Aorta (tissue), 5 donors: ENCODE measurements around the gene BOD1L1. TPM values are rescaled to one million over a fixed set of nuclear protein-coding genes. Genes with fewer than 3 reads are reported as not detected.
A peak's percentile ranks its signal among the peaks of the same experiment; 100 is the strongest.

Experiments used
- ATAC-seq: fragments of 200-7000 bp; cut with Tn5 transposase; one replicate; pipeline ENCODE4 v1.9.1; 2022; ENCODE audit warnings: moderate library complexity; ENCODE audit not compliant: low FRiP score
- DNase-seq, 2 donors: peaks; one replicate each; pipeline ENCODE4 v3.0.0-alpha.2; 2020
- H3K27ac ChIP-seq, 2 donors: one replicate each; pipeline ENCODE4 v1.5.1; 2013; ENCODE audit warnings: low read length in 2 of 2, mild to moderate bottlenecking in 2 of 2, moderate library complexity in 2 of 2, control low read depth in 1 of 2, inconsistent platforms in 1 of 2, low read depth in 1 of 2
- H3K27me3 ChIP-seq, 2 donors: one replicate each; pipeline ENCODE4 v1.6.1; 2013; ENCODE audit warnings: control low read depth in 1 of 2, low read length in 1 of 2, mild to moderate bottlenecking in 1 of 2, moderate library complexity in 1 of 2; ENCODE audit not compliant: insufficient read depth in 2 of 2, control insufficient read depth in 1 of 2
- H3K36me3 ChIP-seq, 2 donors: one replicate each; pipeline ENCODE4 v1.6.1; 2013; ENCODE audit warnings: control low read depth in 1 of 2, low read length in 1 of 2, mild to moderate bottlenecking in 1 of 2; ENCODE audit not compliant: insufficient read depth in 2 of 2, control insufficient read depth in 1 of 2
- H3K4me1 ChIP-seq, 2 donors: one replicate each; pipeline ENCODE4 v1.6.1; 2013; ENCODE audit warnings: low read length in 2 of 2, control low read depth in 1 of 2, mild to moderate bottlenecking in 1 of 2, moderate library complexity in 1 of 2; ENCODE audit not compliant: insufficient read depth in 2 of 2, control insufficient read depth in 1 of 2
- H3K4me3 ChIP-seq, 2 donors: one replicate each; pipeline ENCODE4 v1.5.1; 2013; ENCODE audit warnings: low read length in 2 of 2, control low read depth in 1 of 2, mild to moderate bottlenecking in 1 of 2
- H3K9me3 ChIP-seq: one replicate; pipeline ENCODE4 v1.6.1; 2013; ENCODE audit warnings: mild to moderate bottlenecking, low read length; ENCODE audit not compliant: control insufficient read depth
- WGBS, 2 donors: extraction: QIAGEN DNeasy Blood & Tissue Kit; methylation state at CpG; one replicate each; pipeline ENCODE4 v1.1.7; 2013; 5-methylcytosine and 5-hydroxymethylcytosine counted together
- intact Hi-C, 2 donors: fragments of 100-400 bp; cut with DNase I; formaldehyde crosslinking; loops; one replicate each; pipeline versions ENCODE4 v1.14.2 to v1.15.0; 2022
- long read RNA-seq, 2 donors: library from polyadenylated mRNA; unstranded; transcript quantifications; one replicate each; pipeline ENCODE4 v2.0.0, GENCODE V29; 2020 to 2021
- polyA plus RNA-seq, 2 donors: library from polyadenylated mRNA; stranded (reverse); fragments of 200-250 nt; gene quantifications; one replicate each; pipeline ENCODE4 v1.2.3, GENCODE V29; 2013
- total RNA-seq, 2 donors: library from RNA; stranded (reverse); fragmentation: NEBNext Ultra II Directional; extraction: Animal tissue kit (Norgen Biotek cat#: 25700); gene quantifications; one replicate each; pipeline ENCODE4 v1.2.1, GENCODE V29; 2021
- donor health status: healthy with polysubstance abuse.
- donor health status: Bipolar disorder and iron deficiency.
- donor health status: DM: no; HTN: no; CAD: no.
- donor health status: DM: no; HTN: no; CAD: no.
- donor health status: DM: yes; HTN: yes; CAD: no.

The BOD1L1 gene
- total RNA-seq (10 to 100 TPM; 42.5 to 52.6 TPM), polyA plus RNA-seq (10 to 100 TPM in 1 of 2 donors, 1 to 10 TPM in 1; 7.6 to 17.0 TPM)
- long read RNA-seq, donor 1, partial matches to known transcripts: 7 of 11 reads
- long read RNA-seq, donor 1, other reads (novel, unspliced or antisense): 4 of 11 reads
- long read RNA-seq, donor 2, partial matches to known transcripts: 36 of 46 reads
- long read RNA-seq, donor 2, other reads (novel, unspliced or antisense): 10 of 46 reads

DNA sequence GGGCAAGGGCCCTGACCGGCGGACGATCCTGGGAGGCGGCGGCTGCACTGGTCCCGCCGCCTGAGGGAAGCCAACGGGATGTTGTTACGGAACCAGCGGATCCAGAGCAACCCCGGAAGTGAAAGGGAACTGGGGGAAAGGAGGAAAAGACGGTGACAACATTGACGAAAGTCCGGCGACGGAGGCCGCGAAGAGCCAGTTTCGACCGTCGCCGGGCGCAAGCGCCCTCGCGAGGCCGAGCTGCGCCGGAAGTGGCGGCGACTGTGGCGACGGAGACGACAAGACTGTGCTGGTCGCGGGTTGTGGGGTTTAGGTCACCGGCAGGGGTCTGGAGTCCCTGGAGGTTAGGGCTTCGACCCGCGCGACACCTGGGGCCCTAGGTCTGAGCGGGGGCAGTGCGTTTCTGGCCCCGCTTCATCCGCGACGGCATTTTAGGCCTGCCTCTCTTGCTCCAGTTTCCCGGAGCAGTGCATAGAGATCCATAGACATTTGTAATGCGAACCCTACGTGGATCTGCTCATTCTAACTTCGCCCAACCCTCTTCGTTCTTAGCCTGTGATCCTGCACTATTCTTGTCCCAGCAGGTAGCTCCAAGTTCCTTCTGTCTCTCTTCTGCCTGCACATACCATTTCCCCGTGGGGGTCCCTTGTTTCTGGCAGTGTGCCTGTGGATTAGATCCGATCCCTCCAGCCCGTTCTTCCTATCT lies at the start of gene BOD1L1:
TSS of gene BOD1L1 (minus strand) at position 120 of the 706 bp plus-strand sequence. CDS start 138 bp downstream, outside the sequence.
- H3K36me3 ChIP-seq: no peaks in the 10 kb centered on the region
- H3K27ac ChIP-seq: peak within 1 kb of the TSS; percentile 87 to 93
- peaks cover 0 to 4% of the 10 kb centered on the region in 2 donors for H3K4me1 ChIP-seq
- H3K4me3 ChIP-seq: peak within 1 kb of the TSS; percentile 76 to 79
- 0% methylated on average over 55 of the region's 55 CpGs for WGBS, 2 donors
- H3K9me3 ChIP-seq: no peaks in the 10 kb centered on the region
- ATAC-seq (peak; percentile 98), DNase-seq (peak; percentile 95 to 96)
- intact Hi-C loops: loop anchor here in 1 of 2 donors (10.0 kb wide), 1 partner anchor 143 kb away; the partner anchor contains the start of gene RAB28
- no peaks in the 10 kb centered on the region for H3K27me3 ChIP-seq

DNA sequence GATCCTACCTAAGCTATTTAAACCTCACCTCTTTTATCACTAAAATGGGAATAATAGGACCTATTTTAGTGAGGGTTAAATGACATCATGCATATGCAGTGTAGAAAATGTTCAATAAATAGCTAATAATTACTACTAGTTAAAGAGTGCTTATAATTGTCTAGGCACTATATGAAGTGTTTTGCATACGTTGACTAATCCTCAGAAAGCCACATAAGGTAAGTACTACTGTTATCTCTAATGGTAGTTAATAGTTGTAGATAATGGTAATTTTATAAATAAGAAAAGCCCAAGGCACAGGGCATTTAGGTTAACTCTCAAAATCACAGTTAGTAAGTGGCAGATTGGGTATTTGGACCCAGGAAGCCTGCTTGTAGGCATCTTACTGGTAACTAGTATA lies 47.4 kb upstream of the BOD1L1 start:
- WGBS, 2 donors: 79 to 83% methylated on average over 1 of the region's 1 CpG
- Histone ChIP-seq H3K36me3 (no peaks in the 10 kb centered on the region), H3K4me1 (no peaks in the 10 kb centered on the region), H3K27me3 (no peaks in the 10 kb centered on the region), H3K9me3 (no peaks in the 10 kb centered on the region), H3K4me3 (no peak overlapping the region), H3K27ac (no peak overlapping the region)
- ATAC-seq (no peak), DNase-seq (no peak)
- intact Hi-C loops: no loop called here

DNA sequence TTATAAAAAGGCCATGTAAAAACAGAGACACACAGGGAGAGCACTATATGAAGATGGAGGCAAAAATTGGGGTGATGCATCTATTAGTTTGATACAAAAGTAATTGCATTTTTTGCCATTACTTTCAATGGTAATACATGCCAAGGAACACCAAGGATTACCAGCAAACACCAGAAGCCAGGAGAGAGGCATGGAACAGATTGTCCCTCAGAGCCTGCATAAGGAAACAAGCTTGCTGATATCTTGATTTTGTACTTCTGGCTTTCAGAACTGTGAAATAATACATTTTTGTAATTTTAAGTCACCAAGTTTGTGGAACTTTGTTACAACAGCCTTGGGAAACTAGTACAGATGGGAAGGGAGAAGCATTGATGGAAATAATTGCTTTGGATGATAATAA lies 45.6 kb upstream of the BOD1L1 start:
- no peak for ATAC-seq
- Histone ChIP-seq H3K27ac (no peak overlapping the region), H3K36me3 (no peaks in the 10 kb centered on the region), H3K4me1 (no peaks in the 10 kb centered on the region), H3K27me3 (no peaks in the 10 kb centered on the region), H3K4me3 (no peak overlapping the region), H3K9me3 (no peaks in the 10 kb centered on the region)
- intact Hi-C loops: no loop called here
- DNase-seq: no peak

DNA sequence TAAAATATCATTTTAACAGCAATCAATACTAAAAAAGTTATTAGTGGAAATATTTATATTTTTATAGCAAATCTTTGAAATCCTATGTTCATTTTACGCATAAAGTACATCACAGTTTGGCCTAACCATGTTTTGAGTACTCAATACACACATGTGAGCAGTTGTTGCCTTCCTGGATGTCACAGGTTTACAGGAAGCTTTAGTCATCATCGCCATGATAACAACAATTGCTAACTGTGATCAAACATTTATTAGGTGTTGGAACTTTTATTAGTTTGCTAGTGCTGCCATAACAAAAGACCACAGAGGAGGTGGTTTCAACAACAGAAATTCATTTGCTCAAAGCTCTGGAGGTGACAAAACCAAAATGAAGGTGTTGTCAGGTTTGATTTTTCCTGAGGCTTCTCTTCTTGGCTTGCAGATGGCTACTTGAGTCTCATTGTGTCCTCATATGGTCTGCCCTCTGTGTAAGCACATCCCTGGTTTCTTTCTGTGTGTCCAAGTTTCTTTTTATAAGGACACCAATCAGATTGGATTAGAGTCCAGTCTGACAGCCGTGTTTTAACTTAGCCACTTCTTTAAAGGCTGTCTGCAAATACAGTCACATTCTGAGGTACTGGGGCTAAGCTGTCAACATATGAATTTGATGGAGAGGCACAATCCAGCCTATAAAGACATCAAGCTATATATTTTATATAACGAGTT lies 43.1 kb upstream of the BOD1L1 start:
- intact Hi-C loops: no loop called here
- no peak overlapping the region for H3K4me3 ChIP-seq
- H3K9me3 ChIP-seq: no peaks in the 10 kb centered on the region
- no peak for ATAC-seq
- H3K36me3 ChIP-seq: no peaks in the 10 kb centered on the region
- no peak overlapping the region for H3K27ac ChIP-seq
- H3K27me3 ChIP-seq: no peaks in the 10 kb centered on the region
- DNase-seq: no peak
- no peaks in the 10 kb centered on the region for H3K4me1 ChIP-seq
- 74 to 77% methylated on average over 4 of the region's 4 CpGs for WGBS, 2 donors

DNA sequence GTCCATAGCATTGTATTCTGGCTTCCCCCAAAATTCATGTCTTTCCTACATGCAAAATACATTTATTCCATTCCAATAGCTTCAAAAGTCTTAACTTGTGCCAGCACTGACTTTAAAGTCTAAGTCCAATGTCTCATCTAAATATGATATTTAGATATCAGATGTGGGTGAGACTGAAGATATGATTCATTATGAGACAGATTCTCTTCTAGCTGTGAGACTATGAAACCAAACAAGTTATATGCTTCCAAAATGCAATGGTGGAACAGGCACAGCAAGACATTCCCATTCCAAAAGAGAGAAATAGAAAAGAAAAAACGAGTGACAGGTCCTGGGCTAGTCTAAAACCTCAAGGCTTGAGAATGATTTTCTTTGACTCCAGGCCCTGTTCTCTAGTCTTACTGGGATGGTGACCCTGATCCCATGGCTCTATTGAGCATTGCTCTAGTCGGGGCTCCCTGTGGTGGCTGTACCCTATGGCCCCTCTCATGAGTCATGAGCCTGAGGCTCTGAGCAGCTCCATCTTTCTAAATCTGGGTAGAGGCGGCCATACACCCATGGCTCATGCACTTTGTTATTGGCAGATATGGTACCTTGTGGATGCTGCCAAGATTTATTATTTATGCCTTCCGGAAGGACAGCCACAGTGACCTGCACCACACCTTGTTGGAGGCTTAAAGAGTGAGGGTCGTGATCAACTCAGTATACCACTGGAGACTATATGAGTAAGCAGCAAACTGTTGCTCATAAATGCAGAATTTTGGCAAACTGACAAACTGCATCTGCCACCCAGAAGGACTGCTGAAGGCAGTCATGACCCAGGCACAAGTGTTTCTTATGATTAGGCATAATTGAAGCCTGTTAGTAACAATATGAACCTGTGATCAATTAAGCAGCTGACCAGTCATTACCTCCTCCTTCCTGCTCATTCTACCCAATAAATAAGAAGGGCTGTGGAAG lies 38.5 kb upstream of the BOD1L1 start:
- H3K27ac ChIP-seq: no peak overlapping the region
- H3K27me3 ChIP-seq: no peaks in the 10 kb centered on the region
- ATAC-seq: no peak
- intact Hi-C loops: no loop called here
- no peaks in the 10 kb centered on the region for H3K4me1 ChIP-seq
- no peaks in the 10 kb centered on the region for H3K9me3 ChIP-seq
- WGBS, 2 donors: 67 to 68% methylated on average over 5 of the region's 5 CpGs
- DNase-seq: no peak
- no peaks in the 10 kb centered on the region for H3K36me3 ChIP-seq
- H3K4me3 ChIP-seq: no peak overlapping the region

DNA sequence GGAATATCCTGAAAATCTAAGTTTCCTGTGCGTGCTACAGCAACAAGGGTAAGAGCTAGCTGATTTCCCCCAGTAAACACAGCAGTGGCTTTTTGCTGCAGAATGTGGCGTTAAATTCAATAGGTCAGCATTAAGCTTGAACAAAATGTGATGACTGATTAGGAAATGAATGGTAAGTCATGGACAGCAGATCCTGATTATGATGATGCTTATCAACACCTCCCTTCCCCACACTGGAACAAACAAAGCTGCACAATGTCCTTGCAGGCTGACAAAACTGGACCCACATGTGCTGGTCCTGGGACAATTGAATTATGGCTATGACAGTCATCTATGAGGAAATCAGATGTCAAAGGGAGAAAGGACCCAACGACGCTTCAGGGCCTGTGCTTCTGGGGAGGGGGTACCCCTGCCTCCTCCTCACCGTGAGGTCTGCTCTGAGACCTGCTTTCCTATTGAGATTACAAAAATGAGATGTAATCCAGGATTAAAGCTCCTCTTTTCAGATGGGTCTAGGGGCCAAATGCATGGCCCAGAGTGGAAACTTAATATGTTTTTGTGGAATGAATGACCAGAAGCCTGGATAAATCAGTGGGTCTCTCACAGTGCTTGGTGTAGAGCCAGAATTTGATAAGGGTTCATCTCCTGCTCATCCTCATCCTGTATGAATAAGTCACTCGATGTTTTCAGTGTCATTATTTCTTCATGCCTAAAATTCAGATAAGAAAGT lies 32.0 kb upstream of the BOD1L1 start:
- no peaks in the 10 kb centered on the region for H3K9me3 ChIP-seq
- WGBS, 2 donors: 73 to 74% methylated on average over 6 of the region's 6 CpGs
- no peaks in the 10 kb centered on the region for H3K27me3 ChIP-seq
- ATAC-seq: no peak
- H3K27ac ChIP-seq: no peak overlapping the region
- H3K36me3 ChIP-seq: no peaks in the 10 kb centered on the region
- intact Hi-C loops: loop anchor here in 1 of 2 donors (5.0 kb wide), 1 partner anchor 593 kb away; no protein-coding TSS in a partner anchor
- no peak overlapping the region for H3K4me3 ChIP-seq
- no peaks in the 10 kb centered on the region for H3K4me1 ChIP-seq
- no peak for DNase-seq

DNA sequence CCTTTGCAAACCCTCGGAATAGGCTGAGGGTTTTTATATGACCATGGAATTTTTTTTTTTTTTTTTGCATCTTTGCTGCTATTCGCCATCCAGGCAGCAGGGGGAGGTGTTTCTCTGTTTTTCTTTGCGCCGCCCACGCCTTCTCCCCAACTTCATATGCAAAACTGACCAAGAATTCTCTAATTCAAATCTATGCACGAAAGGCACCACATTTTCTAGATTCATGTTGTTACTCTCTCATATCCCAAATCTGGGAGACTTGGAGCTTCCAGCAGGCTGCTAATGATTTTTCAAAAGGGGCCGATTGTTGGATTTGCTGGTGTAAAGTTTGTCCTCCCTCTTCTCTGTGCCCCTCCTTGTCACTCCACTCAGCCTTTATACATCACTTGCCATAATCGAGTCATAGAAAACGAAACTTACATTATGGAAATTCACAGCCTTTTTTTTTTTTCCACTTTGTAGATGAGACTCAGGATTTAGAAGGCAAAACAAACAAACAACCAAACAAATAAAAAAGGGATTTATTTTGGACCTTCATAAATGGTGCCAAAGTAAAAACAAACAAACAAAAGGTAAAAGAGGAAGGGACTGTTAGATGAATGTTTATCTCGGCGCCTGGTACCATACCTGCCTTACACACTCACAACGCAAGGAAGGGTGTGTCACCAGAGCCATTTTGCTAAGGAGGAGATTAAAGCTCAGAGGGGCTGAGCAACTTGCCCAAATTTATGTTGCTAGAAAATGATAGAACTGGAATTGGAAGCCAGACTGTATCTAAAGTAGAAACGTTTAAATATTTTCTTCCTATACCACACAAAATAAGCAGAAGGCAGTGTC lies 29.3 kb upstream of the BOD1L1 start:
- H3K27ac ChIP-seq: no peak overlapping the region
- intact Hi-C loops: loop anchor here in 1 of 2 donors (5.0 kb wide), 1 partner anchor 596 kb away; no protein-coding TSS in a partner anchor
- WGBS, 2 donors: 15 to 19% methylated on average over 13 of the region's 13 CpGs
- DNase-seq (peak; percentile 65 to 84), ATAC-seq (peak; percentile 59)
- no peak overlapping the region for H3K4me3 ChIP-seq
- H3K36me3 ChIP-seq: no peaks in the 10 kb centered on the region
- no peaks in the 10 kb centered on the region for H3K9me3 ChIP-seq
- H3K27me3 ChIP-seq: no peaks in the 10 kb centered on the region
- H3K4me1 ChIP-seq: no peaks in the 10 kb centered on the region
